ENCODE results near the gene GALNT10. TPM values are rescaled to one million over a fixed set of nuclear protein-coding genes. Genes with fewer than 3 reads are reported as not detected.
A peak's percentile ranks its signal among the peaks of the same experiment; 100 is the strongest.

Gene GALNT10
- total RNA-seq, 2 experiments from 2014 or later = 16.8 to 19.8 TPM

DNA sequence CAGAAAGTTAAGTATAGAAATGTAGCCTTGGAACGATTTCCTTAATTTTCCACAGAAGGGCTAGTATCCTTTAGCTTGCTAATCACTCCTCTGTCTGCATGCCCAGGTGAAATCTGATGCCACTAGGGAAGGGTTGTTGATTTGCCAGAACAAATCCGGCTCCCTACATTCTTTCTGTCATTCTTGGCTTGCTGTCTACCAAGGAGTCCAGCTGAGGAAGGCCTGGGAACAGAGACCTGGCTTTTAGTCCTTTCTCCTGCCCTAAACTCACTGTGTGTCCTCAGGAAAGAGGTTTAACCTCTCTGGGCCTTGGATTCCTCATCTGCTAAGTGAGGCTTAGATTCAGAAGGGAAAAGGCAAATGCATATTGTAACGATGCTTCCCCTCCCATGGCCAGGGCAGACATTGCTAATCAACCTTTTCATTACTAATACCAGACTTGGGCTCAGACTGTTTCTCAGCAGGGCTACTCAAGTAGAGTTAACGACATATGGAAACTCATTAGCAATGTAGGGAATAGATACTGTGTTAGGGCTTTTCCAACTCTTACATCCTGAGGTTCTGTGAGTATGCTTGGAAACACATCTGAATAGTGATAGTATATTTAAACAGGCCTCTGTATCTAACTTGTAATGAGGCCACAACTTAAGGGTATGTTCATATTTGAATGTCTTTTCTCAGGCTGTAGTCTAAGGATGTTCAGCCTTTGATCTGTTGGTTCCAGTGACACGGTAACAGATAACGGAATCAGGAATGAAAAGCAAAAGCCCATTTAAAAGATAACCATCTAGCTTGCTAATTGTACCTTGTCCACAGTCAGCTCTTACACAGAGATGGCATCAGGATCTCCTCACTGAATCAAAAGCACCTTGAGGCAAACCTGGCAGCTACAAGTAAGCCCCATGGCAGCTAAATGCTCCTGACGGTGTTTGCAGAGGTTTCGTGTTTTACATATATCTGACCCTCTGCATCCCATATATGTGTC, 4.1 kb downstream of the GALNT10 start:
- Mint-ChIP-seq H3K27me3 (no peaks in the 10 kb centered on the region), H3K4me1 (peaks cover 51% of the 10 kb centered on the region), H3K4me3 (no peak overlapping the region), H3K36me3 (peaks cover 14% of the 10 kb centered on the region), H3K27ac (no peak overlapping the region), H3K9me3 (no peaks in the 10 kb centered on the region)
- no peak for DNase-seq

DNA sequence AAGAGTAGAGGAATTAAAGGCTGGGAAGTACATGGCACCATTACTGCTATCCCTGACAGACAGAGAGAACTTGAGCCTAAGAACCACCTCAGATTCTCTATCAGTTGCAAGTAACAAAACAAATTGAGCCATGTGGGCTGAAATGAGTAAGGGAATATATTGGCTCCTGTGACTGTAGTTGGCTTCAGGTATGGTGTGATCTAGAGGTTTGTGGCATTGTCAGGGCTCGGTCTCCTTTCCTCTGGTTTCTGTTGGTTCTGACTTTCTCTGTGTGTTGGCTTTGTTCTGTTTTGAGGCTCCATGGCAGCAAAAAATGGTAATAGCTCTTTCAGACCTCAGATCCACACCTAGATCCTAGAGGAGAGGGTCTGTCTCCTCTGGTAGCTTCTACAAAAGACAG, 5.7 kb downstream of the GALNT10 start:
- H3K4me1 Mint-ChIP-seq = peaks cover 53% of the 10 kb centered on the region
- H3K27ac Mint-ChIP-seq = peak overlapping the region; percentile 30
- H3K4me3 Mint-ChIP-seq = no peak overlapping the region
- H3K9me3 Mint-ChIP-seq = no peaks in the 10 kb centered on the region
- peaks cover 14% of the 10 kb centered on the region for H3K36me3 Mint-ChIP-seq
- DNase-seq = no peak
- no peaks in the 10 kb centered on the region for H3K27me3 Mint-ChIP-seq

DNA sequence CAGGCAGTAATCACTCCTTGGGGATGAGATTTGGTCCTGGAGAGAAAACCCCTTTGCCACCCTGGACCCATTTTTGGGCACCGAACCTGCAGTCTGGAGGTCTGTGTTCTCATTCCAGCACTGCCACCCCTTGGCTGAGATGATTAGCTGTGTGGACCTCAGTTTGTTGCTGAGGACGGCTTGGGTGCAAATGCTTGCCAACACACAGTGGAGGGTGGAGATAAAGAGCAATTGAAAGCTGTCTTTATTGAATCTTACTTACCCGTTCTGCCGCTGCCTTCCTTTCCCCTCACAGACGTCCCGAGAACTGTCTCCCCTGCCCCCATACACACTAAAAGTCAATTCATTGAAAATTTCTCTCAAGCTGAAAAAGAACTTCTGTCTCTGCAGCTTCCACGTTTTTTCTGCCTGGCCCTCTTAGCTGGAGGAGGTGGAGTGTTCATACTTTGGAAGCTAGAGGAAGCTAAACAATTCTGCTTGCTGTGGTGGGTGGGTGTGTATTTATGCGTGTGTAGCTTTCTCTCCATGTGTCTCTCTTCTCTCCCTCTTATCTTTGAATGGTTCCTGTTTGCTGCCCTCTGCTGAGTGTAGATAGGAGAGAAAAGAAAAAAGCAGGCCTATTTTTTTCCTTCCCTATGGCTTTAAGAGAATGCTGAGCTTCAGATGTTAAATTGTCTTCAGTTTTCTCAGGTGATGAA, 6.6 kb downstream of the GALNT10 start:
- Mint-ChIP-seq H3K36me3 (peaks cover 14% of the 10 kb centered on the region), H3K4me3 (peak overlapping the region; percentile 40), H3K27ac (peak overlapping the region; percentile 79), H3K9me3 (no peaks in the 10 kb centered on the region), H3K4me1 (peaks cover 50% of the 10 kb centered on the region), H3K27me3 (no peaks in the 10 kb centered on the region)
- DNase-seq = no peak

DNA sequence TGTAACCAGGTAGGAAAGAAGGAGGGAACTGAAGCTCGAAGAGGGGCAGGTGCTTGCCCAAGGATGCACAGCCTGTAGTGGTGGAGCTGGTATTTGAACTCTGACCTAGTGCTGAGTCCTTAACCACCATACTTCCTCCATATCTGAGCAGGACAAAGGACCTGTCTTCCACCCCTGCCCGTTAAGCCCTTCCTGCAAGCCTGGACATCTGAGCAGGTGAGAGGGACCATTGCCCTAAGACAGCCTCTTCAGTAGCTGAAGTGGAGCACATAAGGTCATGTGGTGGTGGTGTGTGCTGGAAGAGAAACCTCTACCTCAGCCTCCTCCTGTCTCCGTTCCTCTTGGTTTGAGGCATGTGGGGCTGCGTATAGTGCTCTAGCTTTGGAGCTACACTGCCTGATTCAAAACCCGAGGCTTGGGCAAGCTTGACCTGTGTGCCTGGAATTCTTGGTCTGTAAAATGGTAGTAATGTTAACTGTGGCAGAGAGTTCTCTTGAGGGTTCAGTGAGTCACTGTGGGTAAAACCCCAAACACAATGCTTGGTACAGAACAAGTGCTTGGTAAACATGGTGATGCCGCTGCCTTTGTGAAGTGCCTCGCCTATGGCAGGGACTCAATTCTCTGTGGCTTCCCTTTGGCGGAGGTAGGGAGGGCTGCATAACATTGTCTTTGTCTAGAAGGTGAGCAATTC, 7.4 kb downstream of the GALNT10 start:
- H3K4me3 Mint-ChIP-seq = peak overlapping the region; percentile 30
- H3K27me3 Mint-ChIP-seq = no peaks in the 10 kb centered on the region
- no peaks in the 10 kb centered on the region for H3K9me3 Mint-ChIP-seq
- peaks cover 14% of the 10 kb centered on the region for H3K36me3 Mint-ChIP-seq
- H3K4me1 Mint-ChIP-seq = peaks cover 49% of the 10 kb centered on the region
- H3K27ac Mint-ChIP-seq = peak overlapping the region; percentile 79
- DNase-seq = peak; percentile 71

- no peaks in the 10 kb centered on the region for H3K9me3 Mint-ChIP-seq
- H3K36me3 Mint-ChIP-seq = peaks cover 14% of the 10 kb centered on the region
- H3K4me1 Mint-ChIP-seq = peaks cover 55% of the 10 kb centered on the region
- no peaks in the 10 kb centered on the region for H3K27me3 Mint-ChIP-seq
- H3K27ac Mint-ChIP-seq = peak overlapping the region; percentile 79
- H3K4me3 Mint-ChIP-seq = no peak overlapping the region
- DNase-seq = no peak
Measured at GRCh38 chr5:154198611-154199230, 8.2 kb downstream of the GALNT10 start.

DNA sequence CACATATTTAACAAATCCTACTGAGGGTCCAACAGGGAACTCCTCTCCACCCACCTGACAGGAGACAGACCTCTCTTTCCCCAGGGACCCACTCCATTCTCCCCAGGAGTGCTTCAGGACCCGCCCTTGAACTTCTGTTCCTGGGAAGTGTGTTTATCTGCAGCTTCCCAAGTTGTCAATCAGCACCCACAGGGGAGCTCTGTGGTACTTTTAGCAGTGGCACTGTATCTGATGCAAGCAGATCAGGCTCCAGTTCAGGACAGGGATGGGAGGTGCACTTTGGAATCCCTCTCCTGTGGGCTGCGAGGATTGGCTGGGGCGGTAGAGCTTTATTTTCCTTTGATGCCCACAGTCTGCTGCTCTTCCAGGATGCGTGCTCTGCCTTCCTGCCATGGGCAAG, 8.7 kb downstream of the GALNT10 start:
- Mint-ChIP-seq H3K27me3 (no peaks in the 10 kb centered on the region), H3K9me3 (no peaks in the 10 kb centered on the region), H3K4me3 (no peak overlapping the region), H3K4me1 (peaks cover 57% of the 10 kb centered on the region), H3K27ac (peak overlapping the region; percentile 13), H3K36me3 (peaks cover 14% of the 10 kb centered on the region)
- no peak for DNase-seq

- H3K4me3 Mint-ChIP-seq = no peak overlapping the region
- no peak for DNase-seq
- peaks cover 62% of the 10 kb centered on the region for H3K4me1 Mint-ChIP-seq
- H3K27ac Mint-ChIP-seq = no peak overlapping the region
- no peaks in the 10 kb centered on the region for H3K9me3 Mint-ChIP-seq
- no peaks in the 10 kb centered on the region for H3K27me3 Mint-ChIP-seq
- H3K36me3 Mint-ChIP-seq = peaks cover 14% of the 10 kb centered on the region
Measured at GRCh38 chr5:154199671-154200220, 9.2 kb downstream of the GALNT10 start.

GRCh38 chr5:154200221-154200620, 9.7 kb downstream of the GALNT10 start:
- H3K27ac Mint-ChIP-seq = no peak overlapping the region
- no peaks in the 10 kb centered on the region for H3K9me3 Mint-ChIP-seq
- no peak for DNase-seq
- H3K4me1 Mint-ChIP-seq = peaks cover 66% of the 10 kb centered on the region
- H3K36me3 Mint-ChIP-seq = peaks cover 11% of the 10 kb centered on the region
- no peak overlapping the region for H3K4me3 Mint-ChIP-seq
- no peaks in the 10 kb centered on the region for H3K27me3 Mint-ChIP-seq

GRCh38 chr5:154201108-154201769, 10.7 kb downstream of the GALNT10 start:
- Mint-ChIP-seq H3K36me3 (peaks cover 4% of the 10 kb centered on the region), H3K27me3 (no peaks in the 10 kb centered on the region), H3K9me3 (no peaks in the 10 kb centered on the region), H3K4me3 (no peak overlapping the region), H3K4me1 (peaks cover 68% of the 10 kb centered on the region), H3K27ac (no peak overlapping the region)
- DNase-seq = no peak

DNA sequence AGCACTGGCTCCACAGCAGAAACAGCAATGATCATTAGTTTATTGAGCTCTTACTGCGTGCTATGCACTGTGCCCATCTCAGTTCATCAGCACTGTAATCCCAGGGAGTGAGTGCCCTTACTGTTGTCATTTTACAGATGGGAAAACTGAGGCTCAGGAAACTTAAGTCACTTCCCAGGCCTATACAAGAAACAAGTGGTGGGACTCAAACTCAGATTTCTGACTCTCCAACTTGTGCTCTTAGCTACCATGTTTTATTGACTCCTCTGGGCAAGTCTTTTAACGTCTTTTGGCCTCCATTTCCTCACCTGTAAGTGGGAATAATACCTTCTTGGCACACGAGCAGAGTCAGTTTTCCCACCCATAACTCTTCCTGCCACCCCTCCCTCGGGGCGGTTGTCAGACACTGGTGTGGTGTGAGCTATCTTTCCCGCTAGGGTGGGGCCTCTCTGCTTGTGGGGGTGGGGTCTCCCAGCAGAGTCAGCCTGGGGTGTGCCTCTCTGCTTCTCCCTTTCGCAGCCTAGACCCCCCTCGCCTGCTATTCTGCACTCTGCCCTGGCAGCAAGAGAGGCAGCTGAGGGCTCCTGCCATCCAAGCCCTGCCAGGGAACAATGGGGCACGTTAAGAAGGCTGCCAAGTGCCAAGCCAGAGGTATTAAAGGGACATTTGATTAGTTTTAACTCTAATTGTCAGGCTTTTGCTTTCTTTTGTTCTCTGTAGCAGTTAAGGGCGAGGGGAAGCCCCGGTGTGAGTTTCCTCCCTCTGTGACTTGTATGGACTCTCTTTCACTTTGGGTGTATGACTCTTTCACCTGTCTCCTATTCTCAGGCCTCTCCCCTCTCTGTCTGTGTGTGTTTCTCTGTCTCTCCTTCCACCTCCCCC, 12.1 kb downstream of the GALNT10 start:
- H3K36me3 Mint-ChIP-seq = no peaks in the 10 kb centered on the region
- H3K4me3 Mint-ChIP-seq = peak overlapping the region; percentile 70
- H3K4me1 Mint-ChIP-seq = peaks cover 60% of the 10 kb centered on the region
- peak; percentile 54 for DNase-seq
- peak overlapping the region; percentile 82 for H3K27ac Mint-ChIP-seq
- no peaks in the 10 kb centered on the region for H3K9me3 Mint-ChIP-seq
- no peaks in the 10 kb centered on the region for H3K27me3 Mint-ChIP-seq

- H3K27ac Mint-ChIP-seq = peak overlapping the region; percentile 6
- DNase-seq = no peak
- no peaks in the 10 kb centered on the region for H3K9me3 Mint-ChIP-seq
- peaks cover 6% of the 10 kb centered on the region for H3K36me3 Mint-ChIP-seq
- no peaks in the 10 kb centered on the region for H3K27me3 Mint-ChIP-seq
- H3K4me3 Mint-ChIP-seq = no peak overlapping the region
- peaks cover 47% of the 10 kb centered on the region for H3K4me1 Mint-ChIP-seq
Measured at GRCh38 chr5:154203798-154204578, 13.5 kb downstream of the GALNT10 start.

- H3K36me3 Mint-ChIP-seq = peaks cover 13% of the 10 kb centered on the region
- no peak overlapping the region for H3K27ac Mint-ChIP-seq
- no peak overlapping the region for H3K4me3 Mint-ChIP-seq
- H3K4me1 Mint-ChIP-seq = peaks cover 38% of the 10 kb centered on the region
- DNase-seq = no peak
- H3K9me3 Mint-ChIP-seq = no peaks in the 10 kb centered on the region
- no peaks in the 10 kb centered on the region for H3K27me3 Mint-ChIP-seq
Measured at GRCh38 chr5:154205441-154206117, 15.0 kb downstream of the GALNT10 start.

All from activated naive CD8-positive, alpha-beta T cell treated with anti-CD3 and anti-CD28 coated beads for 36 hours (primary cell).